Endothelial cell (in vitro differentiated cells): ENCODE results near the gene TERC. TPM values are rescaled to one million over a fixed set of nuclear protein-coding genes. Genes with fewer than 3 reads are reported as not detected.
A peak's percentile ranks its signal among the peaks of the same experiment; 100 is the strongest.

Experiments used
- DNase-seq: peaks from one replicate; pipeline ENCODE4 v3.0.0; 2021; ENCODE audit warnings: low spot score
- H3K27ac Mint-ChIP-seq: one replicate; pipeline ENCODE4 v1.8.0; 2021; ENCODE audit warnings: mixed read lengths, inconsistent platforms; ENCODE audit not compliant: unreplicated experiment
- H3K27me3 Mint-ChIP-seq: one replicate; pipeline ENCODE4 v1.8.0; 2021; ENCODE audit warnings: mild to moderate bottlenecking, moderate library complexity, mixed read lengths, inconsistent platforms; ENCODE audit not compliant: unreplicated experiment
- H3K36me3 Mint-ChIP-seq: one replicate; pipeline ENCODE4 v1.8.0; 2021; ENCODE audit warnings: mild to moderate bottlenecking, low read depth, mixed read lengths, inconsistent platforms; ENCODE audit not compliant: unreplicated experiment
- H3K4me1 Mint-ChIP-seq: one replicate; pipeline ENCODE4 v1.8.0; 2021; ENCODE audit warnings: mild to moderate bottlenecking, mixed read lengths, inconsistent platforms; ENCODE audit not compliant: unreplicated experiment
- H3K4me3 Mint-ChIP-seq: one replicate; pipeline ENCODE4 v1.8.0; 2021; ENCODE audit warnings: mild to moderate bottlenecking, mixed read lengths, inconsistent platforms; ENCODE audit not compliant: unreplicated experiment
- H3K9me3 Mint-ChIP-seq: one replicate; pipeline ENCODE4 v1.8.0; 2021; ENCODE audit warnings: mixed read lengths, inconsistent platforms; ENCODE audit not compliant: unreplicated experiment
- long read RNA-seq: library from polyadenylated mRNA; unstranded; transcript quantifications from one replicate; pipeline ENCODE4 v2.0.0, GENCODE V29; 2020; ENCODE audit not compliant: unreplicated experiment
- total RNA-seq: library from RNA; stranded (reverse); fragmentation: NEBNext Ultra II Directional; extraction: Animal tissue kit (Norgen Biotek cat#: 25700); gene quantifications from one replicate; pipeline ENCODE4 v1.2.1, GENCODE V29; 2021; ENCODE audit not compliant: unreplicated experiment
- TF ChIP-seq, protein P1 (sequence below): fragments of 200-600 bp; sonication (generic); IDR thresholded peaks from one replicate; pipeline ENCODE4 v1.5.0; 2021; ENCODE audit warnings: antibody characterized with exemption; ENCODE audit not compliant: unreplicated experiment

The TERC gene
- total RNA-seq = 3.2 TPM
- long read RNA-seq = 0 reads

GRCh38 chr3:169764882-169765612, at the start of gene TERC:
Gene TERC (minus strand): TSS chr3:169765060.
- peaks cover 20% of the 10 kb centered on the region for H3K36me3 Mint-ChIP-seq
- H3K9me3 Mint-ChIP-seq = no peaks in the 10 kb centered on the region
- TF ChIP-seq, protein P1, sequence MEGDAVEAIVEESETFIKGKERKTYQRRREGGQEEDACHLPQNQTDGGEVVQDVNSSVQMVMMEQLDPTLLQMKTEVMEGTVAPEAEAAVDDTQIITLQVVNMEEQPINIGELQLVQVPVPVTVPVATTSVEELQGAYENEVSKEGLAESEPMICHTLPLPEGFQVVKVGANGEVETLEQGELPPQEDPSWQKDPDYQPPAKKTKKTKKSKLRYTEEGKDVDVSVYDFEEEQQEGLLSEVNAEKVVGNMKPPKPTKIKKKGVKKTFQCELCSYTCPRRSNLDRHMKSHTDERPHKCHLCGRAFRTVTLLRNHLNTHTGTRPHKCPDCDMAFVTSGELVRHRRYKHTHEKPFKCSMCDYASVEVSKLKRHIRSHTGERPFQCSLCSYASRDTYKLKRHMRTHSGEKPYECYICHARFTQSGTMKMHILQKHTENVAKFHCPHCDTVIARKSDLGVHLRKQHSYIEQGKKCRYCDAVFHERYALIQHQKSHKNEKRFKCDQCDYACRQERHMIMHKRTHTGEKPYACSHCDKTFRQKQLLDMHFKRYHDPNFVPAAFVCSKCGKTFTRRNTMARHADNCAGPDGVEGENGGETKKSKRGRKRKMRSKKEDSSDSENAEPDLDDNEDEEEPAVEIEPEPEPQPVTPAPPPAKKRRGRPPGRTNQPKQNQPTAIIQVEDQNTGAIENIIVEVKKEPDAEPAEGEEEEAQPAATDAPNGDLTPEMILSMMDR = no peak
- peak; percentile 79 for DNase-seq
- H3K27me3 Mint-ChIP-seq = peaks cover 9% of the 10 kb centered on the region
- peak within 1 kb of the TSS; percentile 90 for H3K4me3 Mint-ChIP-seq
- peaks cover 9% of the 10 kb centered on the region for H3K4me1 Mint-ChIP-seq
- H3K27ac Mint-ChIP-seq = peak within 1 kb of the TSS; percentile 91

- peaks cover 13% of the 10 kb centered on the region for H3K36me3 Mint-ChIP-seq
- peak overlapping the region; percentile 28 for H3K27ac Mint-ChIP-seq
- TF ChIP-seq, protein P1 = no peak
- H3K9me3 Mint-ChIP-seq = peaks cover 4% of the 10 kb centered on the region
- DNase-seq = no peak
- peaks cover 22% of the 10 kb centered on the region for H3K4me1 Mint-ChIP-seq
- peak overlapping the region; percentile 80 for H3K4me3 Mint-ChIP-seq
- peaks cover 3% of the 10 kb centered on the region for H3K27me3 Mint-ChIP-seq
These were observed 49.1 kb upstream of the TERC start for GRCh38 chr3:169813757-169814517.

DNA sequence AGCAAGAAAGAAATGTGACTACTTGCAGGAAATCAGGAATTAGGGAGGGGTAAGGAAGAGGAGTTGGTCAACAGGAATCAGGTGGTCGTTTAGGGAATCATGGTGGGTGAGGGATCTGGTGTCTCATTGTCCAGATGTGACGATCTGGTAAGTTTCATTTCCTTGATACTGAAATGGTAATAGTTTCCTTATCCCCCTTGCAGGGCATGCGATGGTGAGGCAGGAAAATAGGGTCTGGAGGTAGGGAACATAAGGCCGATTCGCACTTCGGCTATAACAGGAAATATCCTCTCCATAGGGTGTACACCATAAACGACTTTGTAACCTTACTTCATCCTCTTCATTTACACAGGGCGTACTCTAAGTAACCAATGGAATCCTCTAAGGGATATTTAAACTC, 48.4 kb upstream of the TERC start:
- TF ChIP-seq, protein P1 = no peak
- Mint-ChIP-seq H3K36me3 (peaks cover 13% of the 10 kb centered on the region), H3K27ac (peak overlapping the region; percentile 28), H3K9me3 (peaks cover 4% of the 10 kb centered on the region), H3K4me1 (peaks cover 21% of the 10 kb centered on the region), H3K27me3 (peaks cover 3% of the 10 kb centered on the region), H3K4me3 (peak overlapping the region; percentile 80)
- no peak for DNase-seq

- peaks cover 3% of the 10 kb centered on the region for H3K27me3 Mint-ChIP-seq
- TF ChIP-seq, protein P1 = no peak
- peaks cover 4% of the 10 kb centered on the region for H3K9me3 Mint-ChIP-seq
- H3K36me3 Mint-ChIP-seq = peaks cover 12% of the 10 kb centered on the region
- H3K27ac Mint-ChIP-seq = peak within 1 kb of the TSS; percentile 28
- H3K4me1 Mint-ChIP-seq = peaks cover 17% of the 10 kb centered on the region
- peak; percentile 67 for DNase-seq
- H3K4me3 Mint-ChIP-seq = peak within 1 kb of the TSS; percentile 90
These were observed 47.7 kb upstream of the TERC start, which contains the start of the genes LRRC34 and LRRIQ4 for GRCh38 chr3:169812332-169813235. Gene LRRC34 (minus strand): TSS chr3:169812904. CDS start chr3:169812548, 356 bp downstream. Gene LRRIQ4 (plus strand): TSS chr3:169812870. CDS start chr3:169821922, 9,052 bp downstream.
